ENCODE results near the gene TTLL11. TPM values are rescaled to one million over a fixed set of nuclear protein-coding genes. Genes with fewer than 3 reads are reported as not detected.

TTLL11 gene
- total RNA-seq, 1 donor from 2014 or later = 23.9 TPM

DNA sequence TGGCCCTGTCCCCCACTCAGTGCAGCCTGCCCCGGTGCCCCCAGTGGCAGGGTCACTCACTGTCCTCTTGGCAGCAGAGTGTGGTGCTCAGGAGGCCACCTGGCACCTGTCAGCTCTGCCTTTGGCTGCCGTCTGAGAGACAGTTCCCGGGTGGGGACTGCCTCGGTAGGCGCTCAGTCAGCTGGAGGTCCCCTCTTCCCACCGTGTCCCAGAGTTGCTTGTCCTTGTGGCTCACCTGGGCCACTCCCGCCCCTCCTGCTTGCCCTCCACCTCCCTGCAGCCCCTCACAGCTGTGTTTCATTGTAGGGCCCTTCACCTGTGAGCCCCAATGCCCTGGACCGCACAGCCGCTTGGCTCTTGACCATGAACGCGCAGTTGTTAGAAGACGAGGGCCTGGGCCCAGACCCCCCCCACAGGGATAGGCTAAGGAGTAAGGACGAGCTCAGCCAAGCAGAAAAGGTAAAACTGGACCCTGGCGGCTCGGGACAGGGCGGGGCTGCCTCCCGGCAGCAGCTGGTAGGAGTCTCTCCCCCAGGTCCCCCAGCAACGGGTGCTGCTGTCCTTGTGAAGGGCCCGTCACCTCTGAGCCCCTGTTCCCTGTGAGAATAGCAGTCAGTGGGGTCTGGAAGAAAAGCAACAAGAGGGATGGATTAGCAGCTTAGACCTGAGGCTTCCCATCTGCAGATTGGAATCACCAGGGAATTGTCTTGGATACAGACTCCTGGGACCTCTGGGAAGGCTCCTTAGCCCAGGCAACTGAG is 319.0 kb downstream of the TTLL11 start:
- Mint-ChIP-seq H3K4me3 (ENCODE audit: unreplicated experiment) (no peak overlapping the region), H3K4me1 (ENCODE audit: low read depth, unreplicated experiment) (peaks cover 7% of the 10 kb centered on the region), H3K36me3 (ENCODE audit: unreplicated experiment) (peaks cover 4% of the 10 kb centered on the region), H3K27ac (ENCODE audit: unreplicated experiment) (no peak overlapping the region), H3K9me3 (ENCODE audit: unreplicated experiment) (peaks cover 13% of the 10 kb centered on the region), H3K27me3 (ENCODE audit: unreplicated experiment) (peaks cover 2% of the 10 kb centered on the region)
- DNase-seq = no peak
- no peak for TF ChIP-seq CTCF (IDR thresholded peaks at IDR 0.05; ENCODE audit: partially characterized antibody, unreplicated experiment)

DNA sequence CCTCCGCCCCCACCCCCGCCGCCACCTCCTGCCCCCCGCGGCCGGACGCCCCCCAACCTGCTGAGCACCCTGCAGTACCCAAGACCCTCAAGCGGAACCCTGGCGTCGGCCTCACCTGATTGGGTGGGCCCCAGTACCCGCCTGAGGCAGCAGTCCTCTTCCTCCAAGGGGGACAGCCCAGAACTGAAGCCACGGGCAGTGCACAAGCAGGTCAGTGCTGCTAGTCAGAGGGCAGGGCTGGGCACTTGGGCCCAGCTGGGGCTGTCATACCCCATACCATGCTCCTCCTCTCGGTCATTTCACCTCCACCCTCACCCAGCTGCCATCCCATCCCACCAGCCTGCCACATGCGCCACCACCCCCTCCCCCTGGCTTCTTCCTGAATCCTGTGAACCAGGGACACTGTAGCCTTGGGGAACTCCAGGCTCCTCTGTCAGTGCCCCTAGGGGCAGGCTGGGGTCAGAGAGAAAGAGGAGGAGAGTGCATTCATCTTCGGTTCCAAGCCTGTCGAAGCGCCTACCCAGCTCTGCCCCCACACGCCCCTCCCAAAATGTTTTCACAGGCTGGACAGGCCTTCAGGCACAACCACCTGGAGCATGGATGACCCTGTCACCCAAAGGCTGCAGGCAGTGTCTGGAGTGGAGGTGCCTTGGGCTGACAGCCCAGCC is 319.7 kb downstream of the TTLL11 start:
- peak; percentile 11 for DNase-seq
- no peak for TF ChIP-seq CTCF (IDR thresholded peaks at IDR 0.05; ENCODE audit: partially characterized antibody, unreplicated experiment)
- Mint-ChIP-seq H3K36me3 (ENCODE audit: unreplicated experiment) (no peaks in the 10 kb centered on the region), H3K4me3 (ENCODE audit: unreplicated experiment) (no peak overlapping the region), H3K4me1 (ENCODE audit: low read depth, unreplicated experiment) (peaks cover 2% of the 10 kb centered on the region), H3K9me3 (ENCODE audit: unreplicated experiment) (peaks cover 11% of the 10 kb centered on the region), H3K27me3 (ENCODE audit: unreplicated experiment) (peaks cover 2% of the 10 kb centered on the region), H3K27ac (ENCODE audit: unreplicated experiment) (no peak overlapping the region)

DNA sequence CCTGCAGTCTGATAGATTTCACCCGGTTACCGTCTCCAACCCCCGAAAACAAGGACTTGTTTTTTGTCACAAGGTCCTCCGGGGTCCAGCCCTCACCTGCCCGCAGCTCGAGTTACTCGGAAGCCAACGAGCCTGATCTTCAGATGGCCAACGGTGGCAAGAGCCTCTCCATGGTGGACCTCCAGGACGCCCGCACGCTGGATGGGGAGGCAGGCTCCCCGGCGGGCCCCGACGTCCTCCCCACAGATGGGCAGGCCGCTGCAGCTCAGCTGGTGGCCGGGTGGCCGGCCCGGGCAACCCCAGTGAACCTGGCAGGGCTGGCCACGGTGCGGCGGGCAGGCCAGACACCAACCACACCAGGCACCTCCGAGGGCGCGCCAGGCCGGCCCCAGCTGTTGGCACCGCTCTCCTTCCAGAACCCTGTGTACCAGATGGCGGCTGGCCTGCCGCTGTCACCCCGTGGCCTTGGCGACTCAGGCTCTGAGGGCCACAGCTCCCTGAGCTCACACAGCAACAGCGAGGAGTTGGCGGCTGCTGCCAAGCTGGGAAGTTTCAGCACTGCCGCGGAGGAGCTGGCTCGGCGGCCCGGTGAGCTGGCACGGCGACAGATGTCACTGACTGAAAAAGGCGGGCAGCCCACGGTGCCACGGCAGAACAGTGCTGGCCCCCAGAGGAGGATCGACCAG is 320.4 kb downstream of the TTLL11 start:
- Mint-ChIP-seq H3K27me3 (ENCODE audit: unreplicated experiment) (peaks cover 3% of the 10 kb centered on the region), H3K9me3 (ENCODE audit: unreplicated experiment) (peaks cover 11% of the 10 kb centered on the region), H3K4me3 (ENCODE audit: unreplicated experiment) (no peak overlapping the region), H3K27ac (ENCODE audit: unreplicated experiment) (no peak overlapping the region), H3K36me3 (ENCODE audit: unreplicated experiment) (no peaks in the 10 kb centered on the region), H3K4me1 (ENCODE audit: low read depth, unreplicated experiment) (no peaks in the 10 kb centered on the region)
- peak; percentile 3 for DNase-seq
- no peak for TF ChIP-seq CTCF (IDR thresholded peaks at IDR 0.05; ENCODE audit: partially characterized antibody, unreplicated experiment)

Small RNA genes within 50 kb of the gene (microRNA-seq; reads per million reads assigned to microRNA genes)
- gene MIR4478 (ENCODE audit: unreplicated experiment) = not detected

Other genes with a start within 250 kb of the TTLL11 start
- 46.1 TPM for gene NDUFA8, start 66.5 kb upstream of the TTLL11 start, total RNA-seq (ENCODE audit: unreplicated experiment)
- not detected for gene MORN5, start 66.6 kb upstream of the TTLL11 start, total RNA-seq (ENCODE audit: unreplicated experiment)
- 2.8 TPM for gene LHX6, start 135.6 kb upstream of the TTLL11 start, total RNA-seq (ENCODE audit: unreplicated experiment)
- 27.3 TPM for gene RBM18, start 171.5 kb upstream of the TTLL11 start, total RNA-seq (ENCODE audit: unreplicated experiment)
- gene MRRF, start 171.6 kb upstream of the TTLL11 start, total RNA-seq (ENCODE audit: unreplicated experiment) = 16.9 TPM

Data from glutamatergic neuron (in vitro differentiated cells).